Measurements from ENCODE around the gene NACC2.

Gene NACC2

DNA sequence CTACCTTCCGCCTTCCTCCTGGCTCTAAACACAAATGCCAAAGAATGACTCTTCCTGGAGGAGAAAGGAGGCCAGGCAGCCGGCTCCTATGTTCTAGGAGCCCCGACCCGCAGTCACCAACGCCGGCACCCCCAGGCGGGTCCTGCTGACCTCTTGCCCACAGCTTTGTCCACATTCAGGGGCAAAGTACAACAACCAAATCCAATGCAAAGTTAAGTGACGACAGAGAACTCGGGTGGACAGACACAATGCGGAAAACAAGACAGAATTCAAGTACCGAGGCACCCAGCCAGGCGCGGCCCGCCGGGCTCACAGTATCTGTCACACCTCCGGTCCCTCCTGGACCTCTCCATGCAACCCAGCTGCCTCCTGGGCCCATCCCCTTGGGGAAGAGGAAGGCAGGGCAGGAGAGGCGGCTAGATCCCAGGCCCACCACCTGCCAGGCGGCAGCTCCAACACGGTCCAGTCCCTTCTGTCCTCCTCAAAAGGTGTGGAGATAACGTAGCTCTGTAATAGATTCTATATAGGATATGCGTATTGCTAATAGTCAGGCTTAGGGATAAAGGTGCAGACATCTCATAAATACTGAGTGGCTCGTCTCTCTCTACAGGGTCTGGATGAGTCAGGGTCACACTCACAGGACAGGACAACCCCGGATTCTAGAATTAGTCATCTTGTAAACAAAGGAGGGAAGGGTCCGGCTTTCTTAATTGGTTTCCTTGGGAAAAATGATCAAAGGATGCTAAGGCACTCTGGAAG lies 87.0 kb downstream of the NACC2 start:
- DNase-seq: no peak

DNA sequence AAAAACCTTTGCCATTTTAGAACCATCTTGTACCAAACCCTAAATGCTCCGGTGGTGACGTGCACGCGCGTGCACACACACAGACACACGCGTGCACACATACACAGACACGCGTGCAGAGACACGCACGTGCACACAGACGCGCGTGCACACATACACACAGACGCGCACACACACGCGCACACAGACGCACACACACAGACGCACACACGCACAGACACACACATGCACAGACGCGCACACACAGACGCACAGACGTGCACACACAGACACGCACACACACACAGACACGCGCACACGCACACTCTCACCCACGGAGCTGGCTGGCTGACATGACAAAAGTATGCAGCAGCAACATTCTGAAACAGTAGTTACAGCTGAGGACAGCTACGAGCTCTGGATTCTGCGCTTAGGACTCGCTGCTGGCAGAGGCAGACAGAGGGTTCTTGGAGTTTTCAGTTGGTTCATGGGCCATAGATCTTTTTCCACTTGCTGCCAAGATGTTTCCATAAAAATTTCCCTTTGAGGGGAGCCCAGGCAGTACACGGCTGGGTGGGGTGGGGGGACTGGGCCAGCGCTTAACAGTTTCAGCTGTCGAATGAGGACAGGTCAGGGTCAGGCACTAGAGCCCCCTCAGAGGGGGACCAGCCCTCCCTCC lies 87.7 kb downstream of the NACC2 start:
- no peak for DNase-seq

DNA sequence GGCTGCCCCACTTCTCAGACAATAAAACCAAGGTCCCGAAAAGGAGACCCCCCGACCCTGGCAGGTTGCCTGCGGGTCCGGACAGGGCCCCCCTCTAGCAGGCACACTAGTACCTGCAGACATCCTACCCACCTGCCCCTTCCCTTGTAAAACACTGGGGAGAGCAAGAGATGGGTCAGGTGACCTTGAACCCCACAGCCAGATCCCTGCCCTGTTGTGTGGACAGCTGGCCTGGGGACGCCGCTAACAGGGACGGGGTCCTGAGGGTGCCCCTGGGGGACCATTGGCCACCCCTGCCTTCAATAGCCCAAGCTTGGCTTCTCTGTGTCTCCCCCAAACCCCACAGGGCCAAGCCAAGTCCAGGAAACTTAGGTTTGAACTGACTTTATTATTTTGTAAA lies 88.9 kb downstream of the NACC2 start:
- no peak for DNase-seq

DNA sequence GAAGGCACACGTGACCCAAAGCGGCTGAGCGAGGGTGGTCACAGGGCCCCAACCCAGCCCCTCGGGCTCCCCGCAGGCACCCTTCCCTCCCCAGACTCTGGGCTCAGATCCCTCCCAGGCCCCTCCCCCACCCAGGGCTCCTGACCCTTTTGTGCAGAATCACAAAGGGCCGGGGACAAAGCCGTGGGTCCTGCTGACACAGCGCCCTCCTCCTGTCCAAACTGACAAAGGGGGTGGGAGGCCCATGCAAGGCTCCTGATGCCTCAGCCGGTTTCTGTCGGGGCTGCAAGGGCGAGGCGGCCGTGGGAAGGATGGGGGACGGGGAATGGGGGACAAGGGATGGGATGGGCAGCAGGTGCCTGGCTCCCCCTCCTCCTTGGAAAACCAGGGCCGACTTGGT lies 90.4 kb downstream of the NACC2 start:
- DNase-seq: no peak

DNA sequence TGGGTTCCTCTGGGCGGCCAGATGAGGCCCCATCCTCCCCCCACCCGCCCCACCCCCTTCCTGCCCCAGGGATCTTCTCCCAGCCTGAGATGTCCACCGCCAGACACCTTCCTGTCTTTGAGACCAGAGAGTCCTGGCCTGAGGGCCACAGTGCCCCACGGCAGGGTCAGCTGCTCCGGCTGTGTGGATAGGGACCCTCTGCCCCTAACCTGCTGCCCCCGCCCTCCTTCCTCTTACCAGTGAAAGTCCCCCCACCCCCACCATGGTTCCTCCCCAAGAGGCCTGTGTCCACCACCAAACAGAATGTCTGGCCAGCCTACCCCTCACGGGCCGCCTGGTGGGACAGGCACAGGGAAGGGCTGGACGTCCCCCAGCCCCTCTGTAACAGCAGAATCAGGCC lies 90.9 kb downstream of the NACC2 start:
- no peak for DNase-seq

DNA sequence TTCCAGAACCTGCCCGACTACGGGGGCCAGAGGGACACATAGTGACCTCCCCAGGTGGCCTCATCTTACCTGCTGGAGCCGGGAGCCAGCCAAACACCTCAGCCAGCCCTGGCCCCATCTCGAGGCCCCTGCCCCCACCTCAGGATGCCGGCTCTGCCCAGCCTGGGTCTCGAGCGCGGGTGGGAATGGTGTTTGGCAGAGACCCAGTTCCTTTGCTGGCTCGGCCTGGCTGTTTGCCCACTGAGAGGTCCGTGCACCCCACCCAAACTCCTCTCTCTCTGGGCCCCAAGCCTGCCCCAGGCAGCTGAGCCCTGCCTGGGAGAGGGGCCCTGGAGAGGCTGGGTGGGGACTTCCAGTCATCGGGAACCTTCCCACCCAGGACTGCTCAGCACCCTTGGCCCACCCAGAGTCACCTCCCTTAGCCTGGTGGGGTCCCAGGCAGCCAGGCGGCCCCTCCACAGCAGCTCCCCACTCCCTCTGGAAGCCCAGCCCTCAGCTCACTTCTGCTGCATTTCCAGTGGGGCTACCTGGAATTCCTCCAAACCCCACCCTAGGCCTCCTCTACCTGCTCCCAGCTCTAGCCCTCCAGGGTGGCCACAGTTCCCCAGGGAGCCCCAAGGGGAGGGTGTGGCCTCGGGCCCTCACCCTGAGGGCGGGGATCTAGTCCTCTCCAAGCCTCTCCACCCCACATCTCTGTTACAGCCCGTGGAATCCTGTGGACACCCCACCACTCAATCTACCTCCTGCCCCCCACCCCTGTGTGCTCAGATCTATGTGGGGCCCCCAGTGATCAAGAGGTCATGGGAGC lies 91.5 kb downstream of the NACC2 start:
- no peak for DNase-seq

DNA sequence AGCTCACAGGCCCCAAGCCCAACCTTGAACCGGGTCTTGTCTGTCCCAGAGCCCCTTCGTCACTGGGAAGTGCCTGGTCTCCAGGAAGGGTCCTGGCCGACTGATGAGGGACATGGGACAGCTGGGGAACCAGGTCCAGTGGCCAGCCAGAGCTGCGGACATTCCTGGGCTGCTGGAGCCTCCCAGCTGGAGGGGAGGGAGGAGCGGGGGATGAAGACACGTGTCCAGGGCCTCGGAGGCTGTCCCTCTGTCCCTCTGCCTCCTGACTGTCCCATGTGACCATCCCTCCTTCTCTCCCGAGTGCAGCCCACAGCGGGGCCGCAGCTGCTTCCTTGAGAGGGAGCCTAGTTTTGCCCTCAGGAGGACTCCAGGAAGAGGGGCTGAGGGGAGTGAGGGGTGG lies 92.2 kb downstream of the NACC2 start:
- DNase-seq: no peak

DNA sequence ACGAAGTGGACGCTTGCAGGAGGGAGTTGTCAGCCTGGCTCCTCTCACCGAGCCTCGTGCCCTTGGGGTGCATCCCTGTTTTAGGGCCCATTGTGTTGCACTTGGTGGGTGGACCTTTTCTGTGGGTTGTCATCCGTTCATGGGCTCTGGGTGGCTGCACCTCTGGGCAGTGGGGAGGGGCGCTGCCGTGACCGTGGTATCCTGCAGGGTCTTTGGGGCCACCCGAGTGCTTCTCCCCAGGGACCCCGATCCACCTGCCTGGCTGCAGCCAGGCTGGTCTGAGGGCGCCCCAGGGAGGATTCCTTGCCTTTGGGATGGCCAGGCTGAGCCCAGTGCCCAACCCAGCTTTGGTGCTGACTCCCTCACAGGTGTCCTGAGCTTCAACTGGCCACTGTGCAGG lies 92.9 kb downstream of the NACC2 start:
- DNase-seq: no peak

DNA sequence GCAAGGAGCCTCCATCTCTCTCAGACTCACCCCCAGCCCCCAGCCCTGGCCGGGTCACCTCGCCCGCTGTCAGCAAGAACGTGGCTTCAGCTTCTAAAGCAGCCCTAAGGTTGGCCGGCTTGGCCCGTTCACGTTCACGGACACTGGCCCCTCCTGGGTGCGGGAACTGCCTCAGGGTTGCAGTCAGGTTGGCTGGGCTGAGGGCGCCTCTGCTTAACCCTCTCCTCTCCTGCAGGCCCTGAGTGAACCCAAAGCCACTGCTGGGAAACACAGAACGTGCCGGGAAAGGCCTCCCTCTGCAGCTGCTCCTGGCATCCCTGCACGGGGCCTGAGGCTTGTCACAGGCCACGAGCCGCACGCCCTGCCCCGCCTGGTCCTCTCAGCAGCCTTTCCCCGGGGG lies 93.9 kb downstream of the NACC2 start:
- no peak for DNase-seq

DNA sequence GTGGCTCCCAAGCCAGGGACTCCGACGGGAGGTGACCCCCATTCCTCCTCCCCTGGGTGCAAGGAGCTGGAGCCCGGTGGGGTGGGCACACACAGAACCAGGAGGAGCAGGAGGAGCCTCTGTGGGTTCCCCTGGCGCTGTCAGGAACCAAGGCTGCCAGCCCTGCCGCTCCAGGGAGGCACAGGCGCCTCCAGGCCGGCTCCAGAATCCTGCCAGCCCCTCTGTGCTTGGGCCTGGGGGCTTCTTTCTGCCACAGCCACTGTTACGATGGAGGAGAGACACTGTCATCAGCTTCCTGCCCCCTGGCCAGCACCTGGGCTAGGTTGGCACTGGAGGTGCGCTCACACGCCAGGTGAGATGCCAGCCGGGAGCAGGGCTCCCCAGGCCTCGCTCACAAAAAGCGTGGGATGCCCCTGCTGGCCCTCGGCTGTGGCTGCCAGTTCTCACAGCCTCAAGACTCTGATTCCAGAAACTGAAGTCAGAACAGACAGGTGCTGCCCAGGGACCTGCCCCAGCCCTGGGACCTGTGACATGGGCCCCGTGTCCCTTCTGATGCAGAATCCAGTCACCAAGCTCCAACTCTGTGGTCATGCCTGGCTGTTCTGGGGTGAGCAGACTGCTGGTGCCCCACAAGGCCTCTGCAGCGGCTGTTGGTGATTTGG lies 96.5 kb downstream of the NACC2 start:
- DNase-seq: no peak

DNA sequence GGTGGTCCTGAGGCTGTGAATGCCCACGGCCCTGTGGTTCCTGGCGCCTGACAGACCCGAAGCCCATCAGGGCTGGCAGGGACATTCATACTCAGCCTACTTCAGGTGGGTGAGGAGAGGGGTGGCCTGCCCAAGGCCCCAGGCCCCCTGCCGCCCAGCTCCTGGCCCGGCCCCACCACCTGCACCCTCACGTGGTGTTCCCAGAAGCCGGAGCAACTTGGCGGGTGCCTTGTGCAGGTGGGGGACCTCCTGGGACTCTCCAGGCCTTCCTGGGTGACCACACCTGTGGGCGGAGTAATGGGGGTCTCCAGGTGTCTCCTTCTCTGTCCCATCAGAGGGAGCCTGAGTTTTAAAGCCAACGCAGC lies 97.1 kb downstream of the NACC2 start:
- DNase-seq: no peak

DNA sequence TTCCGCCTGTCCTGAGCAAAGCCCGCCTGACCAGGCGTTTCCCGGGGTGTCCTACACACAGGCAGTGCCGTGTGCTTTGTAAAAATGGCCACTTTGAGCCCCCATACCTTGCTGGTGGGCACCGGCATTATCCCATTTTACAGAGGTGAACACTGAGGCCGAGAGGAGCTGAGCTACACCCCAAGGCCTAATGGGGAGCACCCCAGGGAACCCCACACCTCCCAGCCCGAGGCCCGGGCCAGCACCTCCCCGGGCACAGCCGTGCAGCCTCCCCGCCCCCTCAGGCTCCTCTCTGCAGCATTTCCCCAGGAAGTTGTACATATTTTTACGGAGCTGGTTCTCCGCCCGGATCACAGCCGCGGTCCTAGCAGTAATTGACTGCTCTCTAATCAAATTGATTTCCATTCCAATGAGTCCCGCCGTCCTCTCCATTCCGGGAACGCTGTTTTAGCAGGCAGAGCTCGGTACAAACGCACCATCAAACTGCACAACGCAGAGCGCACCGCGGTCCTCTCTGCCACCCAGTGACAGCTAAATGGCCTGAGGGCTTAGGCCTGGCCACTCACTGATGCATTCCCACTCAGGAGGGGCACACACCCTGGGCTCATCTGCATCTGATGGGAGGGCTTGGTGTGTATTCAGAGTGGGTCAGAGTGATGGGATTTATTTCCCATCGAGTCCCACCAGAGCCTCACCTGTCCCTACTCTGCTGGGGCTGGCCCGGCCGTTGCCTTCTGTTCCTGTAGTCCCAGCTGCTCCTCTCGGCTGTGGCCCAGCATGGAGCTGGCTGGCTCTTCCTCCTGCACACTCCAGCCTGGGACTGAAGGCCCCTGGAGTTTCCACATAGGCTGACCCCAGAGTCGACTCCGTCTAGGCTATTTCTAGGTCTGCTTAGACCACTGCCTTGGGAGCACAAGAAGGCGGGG lies 97.7 kb downstream of the NACC2 start:
- DNase-seq: no peak

DNA sequence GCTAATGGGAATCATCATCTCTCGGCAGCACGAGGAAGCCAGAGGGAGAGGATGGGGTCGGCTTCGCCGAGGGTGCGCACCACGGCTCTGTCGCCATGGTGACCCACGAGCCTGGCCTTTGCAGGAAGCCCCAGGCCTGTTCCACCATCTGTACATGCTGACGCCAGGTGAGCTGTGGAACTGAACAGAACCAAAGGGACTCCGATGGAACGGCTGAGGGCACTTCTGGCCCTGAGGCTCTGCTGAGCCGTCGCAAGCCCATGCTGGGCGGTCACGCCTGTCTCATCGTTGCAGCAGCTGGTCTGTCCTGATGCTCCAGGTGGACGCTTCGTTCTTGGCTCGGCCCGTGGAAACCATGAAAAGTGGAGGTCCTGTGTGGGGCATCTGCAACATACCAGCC lies 99.3 kb downstream of the NACC2 start:
- no peak for DNase-seq

DNA sequence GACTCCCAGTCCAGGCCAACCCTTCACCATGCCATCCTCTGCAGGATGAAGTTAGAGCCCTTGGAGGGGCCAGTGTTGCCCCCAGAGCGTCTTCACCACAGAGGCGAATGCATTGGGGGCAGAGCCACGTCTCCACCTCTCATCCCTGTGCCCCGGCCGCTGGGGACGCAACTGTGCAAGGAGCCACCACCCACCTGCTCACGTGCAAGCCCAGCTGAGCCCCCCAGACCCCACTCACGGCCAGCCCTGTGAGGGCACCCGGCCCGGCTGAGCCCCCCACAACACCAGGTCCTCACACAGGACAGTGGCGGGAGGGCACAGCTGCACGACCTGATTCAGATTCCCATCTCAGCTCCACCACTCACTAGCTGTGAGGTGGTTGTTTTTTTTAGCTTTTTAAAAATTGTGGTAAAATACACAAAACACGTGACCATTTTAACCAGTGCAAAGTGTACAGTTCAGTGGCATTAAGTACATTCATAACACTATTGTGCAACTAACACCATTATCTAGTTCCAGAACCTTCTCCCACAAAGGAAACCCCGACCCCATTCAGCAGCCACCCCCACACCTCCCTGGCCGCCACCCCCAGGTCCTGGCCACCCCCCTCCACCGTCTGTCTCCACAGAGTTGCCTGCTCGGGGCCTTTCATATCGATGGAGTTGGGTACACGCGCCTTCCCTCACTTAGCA lies 100.4 kb downstream of the NACC2 start:
- DNase-seq: no peak

DNA sequence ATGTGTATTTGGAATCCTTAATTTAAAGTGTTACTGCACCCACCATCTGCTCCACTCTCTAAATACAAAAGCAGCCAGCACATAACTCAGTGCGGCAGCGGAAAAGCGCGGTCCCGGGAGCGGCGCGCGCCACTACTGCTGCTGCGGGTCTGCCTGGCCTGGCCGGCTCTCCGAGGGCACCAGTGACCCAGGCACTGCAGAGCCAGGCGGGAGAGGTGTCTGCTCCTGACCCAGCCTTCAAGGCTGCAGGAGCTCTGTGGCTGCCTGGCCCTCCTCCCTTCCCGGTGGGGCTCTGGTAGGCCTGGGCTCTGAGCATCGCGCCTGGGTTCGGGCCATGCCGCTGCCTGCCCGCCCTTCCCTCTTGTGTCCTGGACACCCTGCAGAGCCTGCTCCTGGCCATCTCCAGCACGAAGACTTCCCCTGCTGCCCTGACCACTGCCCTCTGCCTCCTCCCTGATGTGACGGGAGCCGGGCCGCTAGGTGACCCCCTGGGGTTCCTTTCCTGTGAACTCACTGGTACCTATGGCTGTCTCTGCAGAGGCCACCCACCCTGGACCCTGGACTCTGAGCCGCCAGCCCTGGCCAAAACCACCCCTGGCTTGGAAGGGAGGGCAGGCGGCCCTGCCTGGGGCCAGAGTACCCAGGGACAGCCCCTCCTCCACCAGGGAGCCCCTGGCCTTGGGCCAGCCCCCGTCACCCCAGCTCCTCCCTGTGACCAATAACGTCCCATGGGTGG lies 101.2 kb downstream of the NACC2 start:
- no peak for DNase-seq

DNA sequence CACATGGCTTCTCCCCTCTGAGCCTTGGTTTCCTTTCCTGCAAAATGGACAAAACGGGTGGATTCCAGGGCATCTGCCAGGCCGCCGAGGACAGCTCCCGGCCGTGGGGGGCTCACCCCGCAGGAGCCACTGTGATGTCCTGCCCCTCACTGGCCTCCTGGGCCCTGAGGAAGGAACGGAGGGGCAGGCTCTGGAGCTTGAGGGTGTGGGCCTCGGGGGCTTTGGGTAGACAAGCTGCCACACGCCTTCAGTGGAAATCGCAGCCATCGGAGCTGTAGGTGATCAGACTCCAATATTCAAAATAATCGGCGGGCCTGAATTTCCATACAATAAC lies 101.7 kb downstream of the NACC2 start:
- no peak for DNase-seq

DNA sequence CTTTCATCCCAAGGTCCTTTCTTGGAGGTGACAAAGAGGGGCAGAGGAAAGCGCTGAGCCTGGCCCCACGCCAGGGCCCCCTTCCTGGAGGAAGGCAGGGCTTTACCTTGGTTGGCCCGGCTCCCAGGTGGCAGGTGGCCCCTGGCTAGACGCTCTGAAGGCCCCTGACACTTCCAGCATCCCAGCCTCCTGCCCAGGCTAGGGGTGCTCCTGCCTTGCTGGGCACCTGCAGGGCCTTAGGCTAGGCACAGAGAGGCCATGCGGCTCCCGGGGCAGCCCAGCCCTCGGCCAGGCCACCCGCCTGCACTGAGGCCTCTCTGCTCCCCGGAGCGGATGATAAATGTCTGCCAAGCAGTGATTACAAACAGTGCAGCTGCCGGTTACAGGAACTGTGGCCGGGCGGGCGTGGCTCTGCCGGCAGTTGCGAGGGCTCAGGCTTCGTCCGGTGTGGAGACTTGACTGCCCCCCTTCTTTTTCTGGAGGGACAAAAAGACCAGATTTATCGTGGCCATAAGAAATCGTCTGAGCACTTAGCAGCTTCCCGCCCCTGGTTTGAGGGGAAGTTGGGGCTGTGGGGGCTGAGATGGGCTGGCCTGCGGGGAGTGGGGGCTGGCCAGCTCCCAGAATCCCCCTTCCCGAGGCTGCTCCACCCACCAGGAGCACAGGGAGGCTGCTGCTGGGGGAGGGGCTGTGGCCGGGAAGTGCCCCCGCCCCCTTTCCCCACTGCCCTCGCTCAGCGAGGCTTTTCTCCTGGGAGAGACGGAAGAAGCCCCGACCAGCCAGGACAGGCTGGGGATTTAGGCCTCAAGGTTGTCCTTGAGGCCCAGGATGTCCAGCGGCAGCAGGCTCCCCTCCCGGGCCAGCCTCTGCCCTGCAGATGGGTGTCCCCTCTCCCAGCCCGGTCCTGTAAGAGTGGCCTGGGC lies 102.3 kb downstream of the NACC2 start:
- peak in 4 of 6 experiments; percentile 7 to 23 (median 9) for DNase-seq

DNA sequence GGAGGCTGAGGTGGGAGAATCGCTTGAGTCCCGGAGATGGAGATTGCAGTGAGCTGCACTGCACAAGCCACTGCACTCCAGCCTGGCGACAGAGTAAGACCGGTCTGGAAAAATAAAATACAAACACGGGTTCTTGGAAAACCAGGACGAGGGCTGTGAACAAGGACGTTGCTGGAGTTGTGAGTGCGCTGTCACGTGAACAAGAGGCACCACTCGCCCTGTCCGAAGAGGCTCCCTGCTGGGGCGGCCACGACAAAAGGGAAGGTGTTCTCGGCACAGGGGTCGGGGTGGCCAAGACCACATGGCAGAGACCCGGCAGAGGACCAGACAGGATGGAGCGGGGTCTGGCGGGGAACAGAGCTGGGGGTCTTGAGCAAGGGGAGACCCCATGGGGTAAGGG lies 103.3 kb downstream of the NACC2 start:
- DNase-seq: no peak

DNA sequence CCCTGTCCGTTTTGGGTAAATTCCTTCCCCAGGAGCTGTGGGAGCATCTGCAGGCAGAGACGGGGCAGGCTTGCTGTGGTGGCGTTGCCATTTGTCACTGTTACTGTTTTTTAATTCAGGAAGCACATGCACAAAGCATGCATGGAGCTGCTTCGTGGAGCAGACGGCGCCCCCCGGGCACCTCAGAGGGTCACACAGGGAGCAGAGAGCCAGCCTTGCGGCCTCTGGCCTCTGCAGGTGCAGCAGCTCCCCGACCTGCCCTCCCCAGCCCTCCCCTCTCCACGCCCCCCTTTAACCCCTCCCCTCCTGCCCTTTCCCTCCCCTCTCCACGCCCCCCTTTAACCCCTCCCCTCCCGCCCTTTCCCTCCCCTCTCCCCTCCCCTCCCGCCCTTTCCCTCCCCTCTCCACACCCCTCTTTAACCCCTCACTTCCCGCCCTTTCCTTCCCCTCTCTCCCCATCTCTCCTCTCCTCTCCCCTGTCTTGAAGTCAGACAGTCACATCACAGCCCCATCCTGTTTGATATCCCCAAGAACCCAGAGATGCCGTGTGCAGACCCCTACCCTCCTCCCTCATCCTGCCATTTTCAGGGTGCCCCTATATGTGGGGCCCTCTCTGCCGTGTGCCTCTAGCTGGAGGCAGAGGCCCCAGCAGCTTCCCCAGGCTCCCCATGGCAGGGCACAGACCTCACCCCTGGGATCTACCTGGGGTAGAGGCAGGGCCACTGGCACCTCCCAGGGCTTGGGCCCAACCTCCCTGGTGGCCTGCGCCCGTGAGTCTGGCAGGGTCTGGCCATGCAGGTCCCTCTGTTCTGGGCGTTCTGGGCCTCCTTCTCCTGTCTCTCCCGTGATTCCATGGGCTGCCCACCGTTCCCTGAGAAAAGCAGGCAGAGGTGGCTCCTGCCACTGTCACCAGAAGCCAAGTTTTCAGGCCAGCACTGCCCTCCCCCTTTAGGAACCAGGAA lies 104.3 kb downstream of the NACC2 start:
- peak; percentile 53 to 88 (median 76) for DNase-seq

Data from stimulated activated naive CD4-positive, alpha-beta T cell (primary cell).